Caco-2 (cell line): ENCODE data around the gene CLTC. TPM values are rescaled to one million over a fixed set of nuclear protein-coding genes. Genes with fewer than 3 reads are reported as not detected.

Experiments used
- BruUV-seq: library from RNA; stranded (reverse); fragments of 400-500 nt; replicated peaks from 2 replicates; lab custom pipeline; 2021; lab: Mats Ljungman, UMichigan
- CTCF ChIA-PET: fragments of 300-600 bp; sonication (Branson Sonifier 250); formaldehyde crosslinking; loops from one replicate; lab custom pipeline; 2022; ENCODE audit warnings: antibody characterized with exemption; lab: Charles Lee
- POLR2A ChIA-PET: fragments of 300-600 bp; sonication (Branson Sonifier 250); formaldehyde crosslinking; loops from one replicate; lab custom pipeline; 2022; ENCODE audit warnings: antibody characterized with exemption; lab: Charles Lee
- DNase-seq, 2 experiments: peaks; one replicate each; pipeline versions ENCODE4 v3.0.0 to v3.0.0-alpha.2; 2020 to 2022
- H3K27me3 ChIP-seq: replicated peaks from 2 replicates; pipeline ENCODE4 v1.6.0; 2011; ENCODE audit warnings: low read length; ENCODE audit not compliant: control insufficient read depth, insufficient read depth
- H3K36me3 ChIP-seq: 2 replicates; pipeline ENCODE4 v1.5.1; 2011; ENCODE audit warnings: low read length; ENCODE audit not compliant: control insufficient read depth, insufficient read depth
- H3K4me1 ChIP-seq: fragments of 250-450 bp; sonication (Bioruptor Pico); 2 replicates; pipeline ENCODE4 v1.5.1; 2020; ENCODE audit warnings: mild to moderate bottlenecking
- H3K4me3 ChIP-seq: 2 replicates; pipeline ENCODE4 v1.5.1; 2011; ENCODE audit warnings: low read depth, mild to moderate bottlenecking, control low read depth, low read length
- H3K9me3 ChIP-seq: fragments of 250-450 bp; sonication (Bioruptor Pico); 2 replicates; pipeline ENCODE4 v1.5.1; 2020; ENCODE audit warnings: mild to moderate bottlenecking, moderate library complexity
- H3K27ac Mint-ChIP-seq: one replicate; pipeline ENCODE4 v1.8.0; 2022; ENCODE audit warnings: mixed read lengths; ENCODE audit not compliant: unreplicated experiment
- H3K27me3 Mint-ChIP-seq: one replicate; pipeline ENCODE4 v1.8.0; 2022; ENCODE audit warnings: mixed read lengths; ENCODE audit not compliant: insufficient read depth, unreplicated experiment
- H3K36me3 Mint-ChIP-seq: one replicate; pipeline ENCODE4 v1.8.0; 2022; ENCODE audit warnings: mild to moderate bottlenecking, mixed read lengths; ENCODE audit not compliant: insufficient read depth, unreplicated experiment
- H3K4me1 Mint-ChIP-seq: one replicate; pipeline ENCODE4 v1.8.0; 2022; ENCODE audit warnings: low read depth, mixed read lengths; ENCODE audit not compliant: unreplicated experiment
- H3K4me3 Mint-ChIP-seq: one replicate; pipeline ENCODE4 v1.8.0; 2022; ENCODE audit warnings: mild to moderate bottlenecking, moderate library complexity, mixed read lengths; ENCODE audit not compliant: unreplicated experiment
- H3K9me3 Mint-ChIP-seq: one replicate; pipeline ENCODE4 v1.8.0; 2022; ENCODE audit warnings: mixed read lengths; ENCODE audit not compliant: unreplicated experiment
- CTCF ChIP-seq, 2 experiments: fragments of 200-600 bp in 1 of 2; IDR thresholded peaks; 1 replicate in 1 of 2; 2 replicates in 1 of 2; pipeline versions ENCODE4 v1.5.1 to v1.8.0; 2011 to 2022; ENCODE audit warnings: antibody characterized with exemption in 1 of 2, control low read depth in 1 of 2, inconsistent platforms in 1 of 2, low read depth in 1 of 2, low read length in 1 of 2, mild to moderate bottlenecking in 1 of 2, moderate library complexity in 1 of 2; ENCODE audit not compliant: insufficient read depth in 1 of 2, severe bottlenecking in 1 of 2, unreplicated experiment in 1 of 2
- intact Hi-C: fragments of 100-400 bp; cut with micrococcal nuclease; formaldehyde crosslinking; loops from one replicate; pipeline ENCODE4 v1.10.0; 2022; ENCODE audit not compliant: unreplicated experiment
- total RNA-seq: library from RNA; stranded (reverse); gene quantifications from 2 replicates; pipeline ENCODE4 v1.2.3, GENCODE V29; 2022

The CLTC gene
- total RNA-seq, 1 experiment from 2014 or later: 289 TPM

DNA sequence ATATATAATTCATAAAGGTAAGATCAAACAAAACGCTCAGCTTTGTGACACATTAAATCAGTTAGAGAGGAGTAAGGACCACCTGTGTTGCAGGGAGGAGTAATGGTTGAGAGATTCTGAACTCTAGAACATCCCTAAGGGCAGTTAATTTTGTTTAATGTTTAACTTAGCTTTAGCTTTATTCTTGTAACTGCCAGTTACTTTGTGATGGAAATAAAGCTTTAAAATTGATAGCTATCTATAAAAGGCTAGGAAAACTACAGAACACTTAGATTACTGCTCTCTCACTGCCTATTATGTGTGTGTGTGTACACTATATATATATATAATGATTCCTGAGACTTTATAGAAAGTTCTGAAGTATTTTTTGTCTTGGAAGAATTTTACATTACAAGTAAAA lies 49.7 kb downstream of the CLTC start:
- Mint-ChIP-seq H3K36me3 (peaks cover 75% of the 10 kb centered on the region), H3K4me1 (peaks cover 4% of the 10 kb centered on the region), H3K27ac (no peak overlapping the region), H3K4me3 (no peak overlapping the region), H3K27me3 (no peaks in the 10 kb centered on the region), H3K9me3 (no peaks in the 10 kb centered on the region)
- TF ChIP-seq CTCF (IDR thresholded peaks at IDR 0.05; ENCODE audit: insufficient read depth in 1 of 2, low read depth in 1 of 2, low read length in 1 of 2, severe bottlenecking in 1 of 2, unreplicated experiment in 1 of 2): no peak
- no peak overlapping the region for H3K4me3 ChIP-seq
- CTCF ChIA-PET: no interaction called here
- POLR2A ChIA-PET: no interaction called here
- intact Hi-C loops: no loop called here
- H3K9me3 ChIP-seq: no peaks in the 10 kb centered on the region
- H3K27me3 ChIP-seq: no peaks in the 10 kb centered on the region
- no TSS peak for BruUV-seq
- DNase-seq: no peak
- H3K36me3 ChIP-seq: no peaks in the 10 kb centered on the region; the same call in 1 of the 2 replicates
- H3K4me1 ChIP-seq: peaks cover 8% of the 10 kb centered on the region

GRCh38 chr17:59669944-59670343 lies 50.2 kb downstream of the CLTC start:
- Mint-ChIP-seq H3K27ac (no peak overlapping the region), H3K9me3 (no peaks in the 10 kb centered on the region), H3K27me3 (no peaks in the 10 kb centered on the region), H3K36me3 (peaks cover 75% of the 10 kb centered on the region), H3K4me3 (no peak overlapping the region), H3K4me1 (peaks cover 4% of the 10 kb centered on the region)
- Histone ChIP-seq H3K27me3 (no peaks in the 10 kb centered on the region), H3K4me3 (no peak overlapping the region), H3K4me1 (peaks cover 8% of the 10 kb centered on the region), H3K9me3 (no peaks in the 10 kb centered on the region), H3K36me3 (no peaks in the 10 kb centered on the region; the same call in 1 of the 2 replicates)
- DNase-seq: no peak
- POLR2A ChIA-PET: no interaction called here
- intact Hi-C loops: no loop called here
- no TSS peak for BruUV-seq
- no peak for TF ChIP-seq CTCF (IDR thresholded peaks at IDR 0.05; ENCODE audit: insufficient read depth in 1 of 2, low read depth in 1 of 2, low read length in 1 of 2, severe bottlenecking in 1 of 2, unreplicated experiment in 1 of 2)
- CTCF ChIA-PET: no interaction called here

- TF ChIP-seq CTCF (IDR thresholded peaks at IDR 0.05; ENCODE audit: insufficient read depth in 1 of 2, low read depth in 1 of 2, low read length in 1 of 2, severe bottlenecking in 1 of 2, unreplicated experiment in 1 of 2): no peak
- Histone ChIP-seq H3K36me3 (peaks cover 1% of the 10 kb centered on the region; the same call in 1 of the 2 replicates), H3K9me3 (no peaks in the 10 kb centered on the region), H3K4me3 (no peak overlapping the region), H3K27me3 (no peaks in the 10 kb centered on the region), H3K4me1 (peaks cover 8% of the 10 kb centered on the region)
- intact Hi-C loops: no loop called here
- no peak overlapping the region for H3K4me3 Mint-ChIP-seq
- no TSS peak for BruUV-seq
- H3K9me3 Mint-ChIP-seq: no peaks in the 10 kb centered on the region
- ChIA-PET POLR2A (no interaction called here), CTCF (no interaction called here)
- peaks cover 4% of the 10 kb centered on the region for H3K4me1 Mint-ChIP-seq
- peaks cover 74% of the 10 kb centered on the region for H3K36me3 Mint-ChIP-seq
- no peak for DNase-seq
- H3K27ac Mint-ChIP-seq: no peak overlapping the region
- no peaks in the 10 kb centered on the region for H3K27me3 Mint-ChIP-seq
These were observed 51.7 kb downstream of the CLTC start for GRCh38 chr17:59671386-59671785.
